ENCODE results near the gene TMEM209.
"Not testable (repeated sequence)": the region's sequence is repeated elsewhere in the genome, so short reads cannot be mapped to it uniquely, and the experiment has no call there.

The TMEM209 gene

GRCh38 chr7:130157700-130158099 is 47.5 kb downstream of the TMEM209 start:
- no peak for DNase-seq

GRCh38 chr7:130156140-130156539 is 49.1 kb downstream of the TMEM209 start:
- no peak for DNase-seq

GRCh38 chr7:130154501-130155317 is 50.5 kb downstream of the TMEM209 start:
- DNase-seq, result no peak

- DNase-seq, result no peak
Measured at GRCh38 chr7:130154131-130154500, 51.1 kb downstream of the TMEM209 start.

- DNase-seq, result no peak
Measured at GRCh38 chr7:130153211-130153908, 51.8 kb downstream of the TMEM209 start.

- DNase-seq, result peak in 1 of 2 donors; percentile 15
Measured at GRCh38 chr7:130152493-130153210, 52.6 kb downstream of the TMEM209 start.

- DNase-seq, result peak; percentile 36 to 65
Measured at GRCh38 chr7:130151591-130152492, 53.4 kb downstream of the TMEM209 start.

GRCh38 chr7:130150587-130150986 is 54.6 kb downstream of the TMEM209 start:
- DNase-seq, result peak in 1 of 2 donors; percentile 40

GRCh38 chr7:130149281-130150139 is 55.7 kb downstream of the TMEM209 start:
- DNase-seq, result peak in 1 of 2 donors; percentile 30

- no peak for DNase-seq
Measured at GRCh38 chr7:130148561-130148960, 56.6 kb downstream of the TMEM209 start.

GRCh38 chr7:130147710-130148325 is 57.4 kb downstream of the TMEM209 start:
- DNase-seq, result no peak

- no peak for DNase-seq
Measured at GRCh38 chr7:130146693-130147405, 58.4 kb downstream of the TMEM209 start.

GRCh38 chr7:130146142-130146541 is 59.1 kb downstream of the TMEM209 start:
- DNase-seq, result not testable (repeated sequence)

GRCh38 chr7:130145424-130146100 is 59.6 kb downstream of the TMEM209 start:
- peak in 1 of 2 donors; percentile 16 for DNase-seq

GRCh38 chr7:130144312-130145171 is 60.7 kb downstream of the TMEM209 start:
- DNase-seq, result no peak

- no peak for DNase-seq
Measured at GRCh38 chr7:130143986-130144311, 61.3 kb downstream of the TMEM209 start.

GRCh38 chr7:130143334-130143732 is 61.9 kb downstream of the TMEM209 start:
- DNase-seq, result no peak

GRCh38 chr7:130142654-130143333 is 62.4 kb downstream of the TMEM209 start:
- DNase-seq, result no peak

Data from CD4-positive, alpha-beta T cell treated with Interferon alpha-2 for 1 hour (primary cell).